ENCODE data around the gene BPIFB1. TPM values are rescaled to one million over a fixed set of nuclear protein-coding genes. Genes with fewer than 3 reads are reported as not detected.

Gene BPIFB1
- total and polyA plus RNA-seq, 2 of the 13 experiments (the other 11 are each of a cell fraction or from before 2014, with no cell fraction given), result 0.82 to 4.4 TPM

DNA sequence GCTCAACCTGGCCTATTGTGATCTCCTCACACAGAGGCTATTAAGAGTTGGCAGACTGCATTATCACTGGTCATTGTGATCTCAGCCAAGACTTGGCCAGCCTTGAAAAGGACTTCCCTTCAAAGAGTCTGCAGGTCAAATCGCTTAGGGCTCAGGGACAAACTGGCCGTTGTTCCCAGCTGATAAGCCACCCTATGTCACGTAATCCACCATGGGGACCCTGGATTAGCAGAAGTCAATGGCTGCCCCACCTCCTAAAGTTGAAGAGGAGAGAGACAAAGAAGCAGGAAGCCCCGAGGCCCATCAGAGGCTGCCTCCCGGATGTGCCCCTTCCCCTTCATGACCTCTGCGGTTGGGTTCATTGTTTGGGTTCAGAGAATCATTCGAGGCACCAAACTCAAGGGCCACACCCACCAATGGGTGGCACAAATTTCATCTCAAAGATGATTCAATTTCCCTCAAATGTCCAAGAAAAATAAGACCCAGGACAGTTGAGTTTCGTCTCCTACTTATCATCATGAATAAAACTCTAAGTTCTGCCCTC lies 56.6 kb downstream of the BPIFB1 start (continued):
- TF ChIP-seq ZNF564 (CRISPR knock-in tag; IDR thresholded peaks at IDR 0.05) (no peak), TCF7L2 (IDR thresholded peaks at IDR 0.05; ENCODE audit: low read depth, low read length) (no peak), ZSCAN9 (CRISPR knock-in tag; IDR thresholded peaks at IDR 0.05; ENCODE audit: borderline replicate concordance) (no peak), ZNF205 (CRISPR knock-in tag; IDR thresholded peaks at IDR 0.05) (no peak), ZMYM4 (CRISPR knock-in tag; IDR thresholded peaks at IDR 0.05) (peak; percentile 59; the same call in 1 of the 2 replicates), ZNF703 (CRISPR knock-in tag; IDR thresholded peaks at IDR 0.05; ENCODE audit: borderline replicate concordance) (no peak), ZNF777 (CRISPR knock-in tag; IDR thresholded peaks at IDR 0.05) (no peak), YEATS2 (CRISPR knock-in tag; IDR thresholded peaks at IDR 0.05; ENCODE audit: borderline replicate concordance) (no peak; the same call in 1 of the 2 replicates), ZFAT (CRISPR knock-in tag; conservative IDR thresholded peaks at IDR 0.05) (no peak), ZNF263 (CRISPR knock-in tag; IDR thresholded peaks at IDR 0.05) (no peak; the same call in 1 of the 2 replicates), HDAC2 (CRISPR knock-in tag; IDR thresholded peaks at IDR 0.05) (peak; percentile 72), ZNF709 (CRISPR knock-in tag; IDR thresholded peaks at IDR 0.05) (no peak), TBX2 (CRISPR knock-in tag; IDR thresholded peaks at IDR 0.05; ENCODE audit: borderline replicate concordance) (peak; percentile 85; the same call in 1 of the 2 replicates), ZNF598 (CRISPR knock-in tag; IDR thresholded peaks at IDR 0.05; ENCODE audit: borderline replicate concordance) (no peak; the same call in 1 of the 2 replicates), RELA (CRISPR knock-in tag; IDR thresholded peaks at IDR 0.05) (no peak), TBX3 (IDR thresholded peaks at IDR 0.05; ENCODE audit: borderline replicate concordance) (no peak)
- TF ChIP-seq, protein P1, sequence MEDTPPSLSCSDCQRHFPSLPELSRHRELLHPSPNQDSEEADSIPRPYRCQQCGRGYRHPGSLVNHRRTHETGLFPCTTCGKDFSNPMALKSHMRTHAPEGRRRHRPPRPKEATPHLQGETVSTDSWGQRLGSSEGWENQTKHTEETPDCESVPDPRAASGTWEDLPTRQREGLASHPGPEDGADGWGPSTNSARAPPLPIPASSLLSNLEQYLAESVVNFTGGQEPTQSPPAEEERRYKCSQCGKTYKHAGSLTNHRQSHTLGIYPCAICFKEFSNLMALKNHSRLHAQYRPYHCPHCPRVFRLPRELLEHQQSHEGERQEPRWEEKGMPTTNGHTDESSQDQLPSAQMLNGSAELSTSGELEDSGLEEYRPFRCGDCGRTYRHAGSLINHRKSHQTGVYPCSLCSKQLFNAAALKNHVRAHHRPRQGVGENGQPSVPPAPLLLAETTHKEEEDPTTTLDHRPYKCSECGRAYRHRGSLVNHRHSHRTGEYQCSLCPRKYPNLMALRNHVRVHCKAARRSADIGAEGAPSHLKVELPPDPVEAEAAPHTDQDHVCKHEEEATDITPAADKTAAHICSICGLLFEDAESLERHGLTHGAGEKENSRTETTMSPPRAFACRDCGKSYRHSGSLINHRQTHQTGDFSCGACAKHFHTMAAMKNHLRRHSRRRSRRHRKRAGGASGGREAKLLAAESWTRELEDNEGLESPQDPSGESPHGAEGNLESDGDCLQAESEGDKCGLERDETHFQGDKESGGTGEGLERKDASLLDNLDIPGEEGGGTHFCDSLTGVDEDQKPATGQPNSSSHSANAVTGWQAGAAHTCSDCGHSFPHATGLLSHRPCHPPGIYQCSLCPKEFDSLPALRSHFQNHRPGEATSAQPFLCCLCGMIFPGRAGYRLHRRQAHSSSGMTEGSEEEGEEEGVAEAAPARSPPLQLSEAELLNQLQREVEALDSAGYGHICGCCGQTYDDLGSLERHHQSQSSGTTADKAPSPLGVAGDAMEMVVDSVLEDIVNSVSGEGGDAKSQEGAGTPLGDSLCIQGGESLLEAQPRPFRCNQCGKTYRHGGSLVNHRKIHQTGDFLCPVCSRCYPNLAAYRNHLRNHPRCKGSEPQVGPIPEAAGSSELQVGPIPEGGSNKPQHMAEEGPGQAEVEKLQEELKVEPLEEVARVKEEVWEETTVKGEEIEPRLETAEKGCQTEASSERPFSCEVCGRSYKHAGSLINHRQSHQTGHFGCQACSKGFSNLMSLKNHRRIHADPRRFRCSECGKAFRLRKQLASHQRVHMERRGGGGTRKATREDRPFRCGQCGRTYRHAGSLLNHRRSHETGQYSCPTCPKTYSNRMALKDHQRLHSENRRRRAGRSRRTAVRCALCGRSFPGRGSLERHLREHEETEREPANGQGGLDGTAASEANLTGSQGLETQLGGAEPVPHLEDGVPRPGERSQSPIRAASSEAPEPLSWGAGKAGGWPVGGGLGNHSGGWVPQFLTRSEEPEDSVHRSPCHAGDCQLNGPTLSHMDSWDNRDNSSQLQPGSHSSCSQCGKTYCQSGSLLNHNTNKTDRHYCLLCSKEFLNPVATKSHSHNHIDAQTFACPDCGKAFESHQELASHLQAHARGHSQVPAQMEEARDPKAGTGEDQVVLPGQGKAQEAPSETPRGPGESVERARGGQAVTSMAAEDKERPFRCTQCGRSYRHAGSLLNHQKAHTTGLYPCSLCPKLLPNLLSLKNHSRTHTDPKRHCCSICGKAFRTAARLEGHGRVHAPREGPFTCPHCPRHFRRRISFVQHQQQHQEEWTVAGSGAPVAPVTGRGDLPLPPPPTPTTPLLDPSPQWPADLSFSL (CRISPR knock-in tag; IDR thresholded peaks at IDR 0.05), result no peak
- TF ChIP-seq, protein P2, sequence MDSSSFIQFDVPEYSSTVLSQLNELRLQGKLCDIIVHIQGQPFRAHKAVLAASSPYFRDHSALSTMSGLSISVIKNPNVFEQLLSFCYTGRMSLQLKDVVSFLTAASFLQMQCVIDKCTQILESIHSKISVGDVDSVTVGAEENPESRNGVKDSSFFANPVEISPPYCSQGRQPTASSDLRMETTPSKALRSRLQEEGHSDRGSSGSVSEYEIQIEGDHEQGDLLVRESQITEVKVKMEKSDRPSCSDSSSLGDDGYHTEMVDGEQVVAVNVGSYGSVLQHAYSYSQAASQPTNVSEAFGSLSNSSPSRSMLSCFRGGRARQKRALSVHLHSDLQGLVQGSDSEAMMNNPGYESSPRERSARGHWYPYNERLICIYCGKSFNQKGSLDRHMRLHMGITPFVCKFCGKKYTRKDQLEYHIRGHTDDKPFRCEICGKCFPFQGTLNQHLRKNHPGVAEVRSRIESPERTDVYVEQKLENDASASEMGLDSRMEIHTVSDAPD (CRISPR knock-in tag; IDR thresholded peaks at IDR 0.05), result no peak
- TF ChIP-seq, protein P3, sequence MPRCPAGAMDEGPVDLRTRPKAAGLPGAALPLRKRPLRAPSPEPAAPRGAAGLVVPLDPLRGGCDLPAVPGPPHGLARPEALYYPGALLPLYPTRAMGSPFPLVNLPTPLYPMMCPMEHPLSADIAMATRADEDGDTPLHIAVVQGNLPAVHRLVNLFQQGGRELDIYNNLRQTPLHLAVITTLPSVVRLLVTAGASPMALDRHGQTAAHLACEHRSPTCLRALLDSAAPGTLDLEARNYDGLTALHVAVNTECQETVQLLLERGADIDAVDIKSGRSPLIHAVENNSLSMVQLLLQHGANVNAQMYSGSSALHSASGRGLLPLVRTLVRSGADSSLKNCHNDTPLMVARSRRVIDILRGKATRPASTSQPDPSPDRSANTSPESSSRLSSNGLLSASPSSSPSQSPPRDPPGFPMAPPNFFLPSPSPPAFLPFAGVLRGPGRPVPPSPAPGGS (CRISPR knock-in tag; IDR thresholded peaks at IDR 0.05), result 0 out of 2 replicates have a peak, but pooled peaks have one; percentile 63
- TF ChIP-seq, protein P4, sequence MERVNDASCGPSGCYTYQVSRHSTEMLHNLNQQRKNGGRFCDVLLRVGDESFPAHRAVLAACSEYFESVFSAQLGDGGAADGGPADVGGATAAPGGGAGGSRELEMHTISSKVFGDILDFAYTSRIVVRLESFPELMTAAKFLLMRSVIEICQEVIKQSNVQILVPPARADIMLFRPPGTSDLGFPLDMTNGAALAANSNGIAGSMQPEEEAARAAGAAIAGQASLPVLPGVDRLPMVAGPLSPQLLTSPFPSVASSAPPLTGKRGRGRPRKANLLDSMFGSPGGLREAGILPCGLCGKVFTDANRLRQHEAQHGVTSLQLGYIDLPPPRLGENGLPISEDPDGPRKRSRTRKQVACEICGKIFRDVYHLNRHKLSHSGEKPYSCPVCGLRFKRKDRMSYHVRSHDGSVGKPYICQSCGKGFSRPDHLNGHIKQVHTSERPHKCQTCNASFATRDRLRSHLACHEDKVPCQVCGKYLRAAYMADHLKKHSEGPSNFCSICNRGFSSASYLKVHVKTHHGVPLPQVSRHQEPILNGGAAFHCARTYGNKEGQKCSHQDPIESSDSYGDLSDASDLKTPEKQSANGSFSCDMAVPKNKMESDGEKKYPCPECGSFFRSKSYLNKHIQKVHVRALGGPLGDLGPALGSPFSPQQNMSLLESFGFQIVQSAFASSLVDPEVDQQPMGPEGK (CRISPR knock-in tag; IDR thresholded peaks at IDR 0.05), result peak; percentile 48

Data from HepG2 (cell line).